ENCODE results near the gene C19orf47. TPM values are rescaled to one million over a fixed set of nuclear protein-coding genes. Genes with fewer than 3 reads are reported as not detected.
"Not testable (repeated sequence)": the region's sequence is repeated elsewhere in the genome, so short reads cannot be mapped to it uniquely, and the experiment has no call there.

C19orf47 gene
- total and polyA plus RNA-seq, 2 donors (not counting 1 experiment from before 2014, with no cell fraction given), result 5.1 to 9.1 TPM

GRCh38 chr19:40370997-40371801 lies 23.0 kb upstream of the C19orf47 start:
- peaks cover 9% of the 10 kb centered on the region for H3K36me3 ChIP-seq (ENCODE audit: control insufficient read depth, insufficient read depth, low read length)
- no peaks in the 10 kb centered on the region for H3K27me3 ChIP-seq (ENCODE audit: control insufficient read depth, insufficient read depth, low read length)
- H4K20me1 ChIP-seq (ENCODE audit: control insufficient read depth, extremely low read depth, insufficient read depth, low read length), result no peaks in the 10 kb centered on the region
- H3K79me2 ChIP-seq (ENCODE audit: control insufficient read depth, insufficient read depth, low read length), result no peaks in the 10 kb centered on the region
- H3K4me1 ChIP-seq (ENCODE audit: control insufficient read depth, extremely low read depth, insufficient read depth, low read length), result no peaks in the 10 kb centered on the region
- no peak overlapping the region for H3K4me3 ChIP-seq (replicated peaks in 1 of 4; ENCODE audit: control extremely low read depth in 1 of 4, insufficient read depth in 1 of 4, low read depth in 3 of 4, low read length in 4 of 4)
- DNase-seq (ENCODE audit: low read depth in 2 of 2), result no peak
- H3K4me2 ChIP-seq (ENCODE audit: extremely low read depth, insufficient read depth, low read length), result no peak overlapping the region
- H3K27ac ChIP-seq (ENCODE audit: insufficient read depth, low read length), result no peak overlapping the region
- no peak for TF ChIP-seq CTCF (conservative IDR thresholded peaks at IDR 0.05 in 1 of 2, IDR thresholded peaks at IDR 0.05 in 1 of 2; ENCODE audit: low read depth in 1 of 2, low read length in 2 of 2)
- no peak for TF ChIP-seq EZH2 (IDR thresholded peaks at IDR 0.05; ENCODE audit: low read length, missing control alignments)
- H3K9ac ChIP-seq (ENCODE audit: insufficient read depth, low read length), result no peak overlapping the region
- H2AFZ ChIP-seq (ENCODE audit: low read length), result no peak overlapping the region
- H3K9me3 ChIP-seq (ENCODE audit: control insufficient read depth, insufficient read depth, low read depth, low read length), result no peaks in the 10 kb centered on the region

- not testable (repeated sequence) for H3K4me2 ChIP-seq (ENCODE audit: extremely low read depth, insufficient read depth, low read length); H3K27me3 ChIP-seq (ENCODE audit: control insufficient read depth, insufficient read depth, low read length); H3K36me3 ChIP-seq (ENCODE audit: control insufficient read depth, insufficient read depth, low read length); H3K4me1 ChIP-seq (ENCODE audit: control insufficient read depth, extremely low read depth, insufficient read depth, low read length); H3K9me3 ChIP-seq (ENCODE audit: control insufficient read depth, insufficient read depth, low read depth, low read length); H2AFZ ChIP-seq (ENCODE audit: low read length); DNase-seq (ENCODE audit: low read depth in 2 of 2); H4K20me1 ChIP-seq (ENCODE audit: control insufficient read depth, extremely low read depth, insufficient read depth, low read length); H3K4me3 ChIP-seq (replicated peaks in 1 of 4; ENCODE audit: control extremely low read depth in 1 of 4, insufficient read depth in 1 of 4, low read depth in 3 of 4, low read length in 4 of 4); H3K9ac ChIP-seq (ENCODE audit: insufficient read depth, low read length); H3K79me2 ChIP-seq (ENCODE audit: control insufficient read depth, insufficient read depth, low read length); H3K27ac ChIP-seq (ENCODE audit: insufficient read depth, low read length)
Measured at GRCh38 chr19:40370253-40370652, 22.1 kb upstream of the C19orf47 start.

- Histone ChIP-seq H3K4me2 (ENCODE audit: extremely low read depth, insufficient read depth, low read length) (no peak overlapping the region), H3K9ac (ENCODE audit: insufficient read depth, low read length) (no peak overlapping the region), H4K20me1 (ENCODE audit: control insufficient read depth, extremely low read depth, insufficient read depth, low read length) (no peaks in the 10 kb centered on the region), H3K4me3 (replicated peaks in 1 of 4; ENCODE audit: control extremely low read depth in 1 of 4, insufficient read depth in 1 of 4, low read depth in 3 of 4, low read length in 4 of 4) (no peak overlapping the region), H3K79me2 (ENCODE audit: control insufficient read depth, insufficient read depth, low read length) (no peaks in the 10 kb centered on the region), H3K9me3 (ENCODE audit: control insufficient read depth, insufficient read depth, low read depth, low read length) (no peaks in the 10 kb centered on the region), H3K36me3 (ENCODE audit: control insufficient read depth, insufficient read depth, low read length) (peaks cover 9% of the 10 kb centered on the region), H2AFZ (ENCODE audit: low read length) (no peak overlapping the region), H3K27me3 (ENCODE audit: control insufficient read depth, insufficient read depth, low read length) (no peaks in the 10 kb centered on the region), H3K4me1 (ENCODE audit: control insufficient read depth, extremely low read depth, insufficient read depth, low read length) (no peaks in the 10 kb centered on the region), H3K27ac (ENCODE audit: insufficient read depth, low read length) (no peak overlapping the region)
- DNase-seq (ENCODE audit: low read depth in 2 of 2), result no peak
- TF ChIP-seq EZH2 (IDR thresholded peaks at IDR 0.05; ENCODE audit: low read length, missing control alignments) (no peak), CTCF (conservative IDR thresholded peaks at IDR 0.05 in 1 of 2, IDR thresholded peaks at IDR 0.05 in 1 of 2; ENCODE audit: low read depth in 1 of 2, low read length in 2 of 2) (no peak)
Measured at GRCh38 chr19:40369797-40370196, 21.6 kb upstream of the C19orf47 start.

Data from fibroblast of lung (primary cell).